ENCODE data around the gene SYTL3.

SYTL3 gene

GRCh38 chr6:158768436-158768835, 118.6 kb downstream of the SYTL3 start:
- H3K4me3 ChIP-seq (replicated peaks in 1 of 2; ENCODE audit: low read depth in 2 of 2, low read length in 2 of 2), result no peak overlapping the region
- DNase-seq (ENCODE audit: low read depth in 2 of 2), result no peak
- TF ChIP-seq, protein P1, sequence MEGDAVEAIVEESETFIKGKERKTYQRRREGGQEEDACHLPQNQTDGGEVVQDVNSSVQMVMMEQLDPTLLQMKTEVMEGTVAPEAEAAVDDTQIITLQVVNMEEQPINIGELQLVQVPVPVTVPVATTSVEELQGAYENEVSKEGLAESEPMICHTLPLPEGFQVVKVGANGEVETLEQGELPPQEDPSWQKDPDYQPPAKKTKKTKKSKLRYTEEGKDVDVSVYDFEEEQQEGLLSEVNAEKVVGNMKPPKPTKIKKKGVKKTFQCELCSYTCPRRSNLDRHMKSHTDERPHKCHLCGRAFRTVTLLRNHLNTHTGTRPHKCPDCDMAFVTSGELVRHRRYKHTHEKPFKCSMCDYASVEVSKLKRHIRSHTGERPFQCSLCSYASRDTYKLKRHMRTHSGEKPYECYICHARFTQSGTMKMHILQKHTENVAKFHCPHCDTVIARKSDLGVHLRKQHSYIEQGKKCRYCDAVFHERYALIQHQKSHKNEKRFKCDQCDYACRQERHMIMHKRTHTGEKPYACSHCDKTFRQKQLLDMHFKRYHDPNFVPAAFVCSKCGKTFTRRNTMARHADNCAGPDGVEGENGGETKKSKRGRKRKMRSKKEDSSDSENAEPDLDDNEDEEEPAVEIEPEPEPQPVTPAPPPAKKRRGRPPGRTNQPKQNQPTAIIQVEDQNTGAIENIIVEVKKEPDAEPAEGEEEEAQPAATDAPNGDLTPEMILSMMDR (IDR thresholded peaks at IDR 0.05; ENCODE audit: low read depth, low read length), result no peak

- no peak for DNase-seq (ENCODE audit: low read depth in 2 of 2)
- TF ChIP-seq, protein P1 (IDR thresholded peaks at IDR 0.05; ENCODE audit: low read depth, low read length), result no peak
- H3K4me3 ChIP-seq (replicated peaks in 1 of 2; ENCODE audit: low read depth in 2 of 2, low read length in 2 of 2), result no peak overlapping the region
These were observed 119.4 kb downstream of the SYTL3 start for GRCh38 chr6:158769234-158769770.

GRCh38 chr6:158769771-158770432, 120.0 kb downstream of the SYTL3 start:
- TF ChIP-seq, protein P1 (IDR thresholded peaks at IDR 0.05; ENCODE audit: low read depth, low read length), result no peak
- peak in 1 of 2 donors; percentile 28 for DNase-seq (ENCODE audit: low read depth in 2 of 2)
- no peak overlapping the region for H3K4me3 ChIP-seq (replicated peaks in 1 of 2; ENCODE audit: low read depth in 2 of 2, low read length in 2 of 2)

DNA sequence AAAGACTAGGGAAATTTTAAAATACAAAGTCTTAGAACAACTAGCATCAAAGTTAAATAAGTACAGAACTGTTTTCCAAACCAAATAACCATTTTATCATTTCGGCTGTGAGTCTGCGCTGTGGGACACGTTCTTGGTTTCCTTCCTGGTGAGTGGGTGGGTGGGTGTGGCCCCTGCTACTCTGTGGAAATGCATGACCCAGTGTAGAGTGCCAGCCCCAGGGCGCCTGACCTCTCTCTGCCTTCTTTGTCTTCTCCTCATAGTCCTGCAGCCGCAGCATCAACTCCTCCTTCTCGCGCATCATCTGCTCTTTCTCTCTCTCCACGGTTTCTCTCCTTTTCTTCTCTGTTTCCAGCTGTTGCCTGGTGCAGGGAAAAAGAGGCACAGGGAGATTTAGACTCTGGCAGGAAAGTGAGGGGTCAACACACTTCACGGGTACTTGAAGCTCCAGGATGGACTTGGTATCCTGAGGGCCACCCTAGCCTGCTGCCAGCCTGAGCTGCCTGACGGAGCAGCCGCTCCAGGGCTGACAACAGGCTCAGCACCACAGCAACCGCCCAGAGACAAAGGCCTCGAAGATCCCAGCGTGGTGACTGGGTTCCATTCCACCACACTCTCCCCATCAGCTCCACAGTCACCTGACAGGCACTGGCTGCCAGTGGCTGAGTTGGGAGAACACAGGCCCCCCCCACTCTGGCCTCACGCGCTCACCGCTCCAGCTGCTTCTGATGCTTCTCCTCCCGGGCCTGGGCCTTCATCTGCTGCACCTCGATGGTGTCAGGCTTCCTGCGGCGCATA, 120.9 kb downstream of the SYTL3 start:
- TF ChIP-seq, protein P1 (IDR thresholded peaks at IDR 0.05; ENCODE audit: low read depth, low read length), result no peak
- no peak overlapping the region for H3K4me3 ChIP-seq (replicated peaks in 1 of 2; ENCODE audit: low read depth in 2 of 2, low read length in 2 of 2)
- peak in 1 of 2 donors; percentile 19 for DNase-seq (ENCODE audit: low read depth in 2 of 2)

DNA sequence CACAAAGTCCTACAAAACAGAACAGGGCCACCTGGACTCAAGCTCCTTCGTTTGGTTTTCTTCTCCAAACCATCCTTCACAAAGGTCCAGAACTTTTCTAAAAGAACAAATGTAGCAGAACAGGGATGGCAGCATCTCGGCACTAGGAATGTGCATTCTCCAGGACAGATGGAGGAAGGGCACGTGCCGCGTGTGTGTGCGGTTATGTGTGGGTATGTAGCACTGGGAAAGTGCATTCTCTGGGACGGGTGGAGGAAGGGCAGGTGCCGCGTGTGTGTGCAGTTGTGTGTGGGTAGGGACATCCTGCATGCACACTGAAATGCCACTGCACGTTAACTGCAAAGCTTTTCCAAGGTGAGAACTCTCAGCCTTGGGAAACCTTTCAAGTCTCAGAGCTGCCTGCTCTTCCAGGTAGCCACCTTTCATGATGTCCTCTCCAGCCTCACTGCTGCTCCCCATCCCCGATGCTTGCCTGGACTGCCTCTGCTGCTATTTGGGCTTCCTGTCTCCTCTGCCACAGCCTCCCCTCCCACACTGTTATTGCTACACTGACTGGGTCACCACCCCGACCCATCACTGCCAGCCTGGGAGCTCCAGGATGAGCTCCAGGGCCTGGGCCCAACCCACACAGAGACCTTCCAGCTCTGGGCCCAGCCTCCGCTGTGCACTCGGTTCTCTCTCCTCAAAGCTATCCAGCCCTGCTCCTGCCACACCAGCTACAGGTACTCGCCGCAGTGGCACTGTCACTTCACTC, 121.7 kb downstream of the SYTL3 start:
- TF ChIP-seq, protein P1 (IDR thresholded peaks at IDR 0.05; ENCODE audit: low read depth, low read length), result no peak
- H3K4me3 ChIP-seq (replicated peaks in 1 of 2; ENCODE audit: low read depth in 2 of 2, low read length in 2 of 2), result no peak overlapping the region
- DNase-seq (ENCODE audit: low read depth in 2 of 2), result no peak

DNA sequence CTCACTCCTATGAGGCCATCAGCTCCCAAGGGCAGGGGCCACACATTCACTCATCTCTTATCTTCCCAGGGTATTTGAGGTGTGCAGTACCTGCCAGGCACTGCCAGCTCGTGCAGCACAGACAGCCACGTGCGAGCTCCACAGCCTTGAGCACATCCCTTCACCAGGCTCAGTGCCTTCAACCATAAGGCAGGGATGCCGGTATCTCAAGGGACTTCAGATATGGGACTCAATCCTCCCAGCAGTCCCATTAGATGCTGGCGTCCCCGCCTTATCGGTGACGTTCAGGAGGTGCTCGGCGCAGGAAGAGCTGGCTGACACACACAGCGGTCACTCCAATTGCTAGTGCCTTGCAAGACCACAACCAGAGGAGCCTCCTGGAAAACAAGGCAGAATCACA, 122.3 kb downstream of the SYTL3 start:
- TF ChIP-seq, protein P1 (IDR thresholded peaks at IDR 0.05; ENCODE audit: low read depth, low read length), result no peak
- no peak overlapping the region for H3K4me3 ChIP-seq (replicated peaks in 1 of 2; ENCODE audit: low read depth in 2 of 2, low read length in 2 of 2)
- no peak for DNase-seq (ENCODE audit: low read depth in 2 of 2)
